Measurements from ENCODE around the gene WDR53.
"Not testable (repeated sequence)": the region's sequence is repeated elsewhere in the genome, so short reads cannot be mapped to it uniquely, and the experiment has no call there.

DNA sequence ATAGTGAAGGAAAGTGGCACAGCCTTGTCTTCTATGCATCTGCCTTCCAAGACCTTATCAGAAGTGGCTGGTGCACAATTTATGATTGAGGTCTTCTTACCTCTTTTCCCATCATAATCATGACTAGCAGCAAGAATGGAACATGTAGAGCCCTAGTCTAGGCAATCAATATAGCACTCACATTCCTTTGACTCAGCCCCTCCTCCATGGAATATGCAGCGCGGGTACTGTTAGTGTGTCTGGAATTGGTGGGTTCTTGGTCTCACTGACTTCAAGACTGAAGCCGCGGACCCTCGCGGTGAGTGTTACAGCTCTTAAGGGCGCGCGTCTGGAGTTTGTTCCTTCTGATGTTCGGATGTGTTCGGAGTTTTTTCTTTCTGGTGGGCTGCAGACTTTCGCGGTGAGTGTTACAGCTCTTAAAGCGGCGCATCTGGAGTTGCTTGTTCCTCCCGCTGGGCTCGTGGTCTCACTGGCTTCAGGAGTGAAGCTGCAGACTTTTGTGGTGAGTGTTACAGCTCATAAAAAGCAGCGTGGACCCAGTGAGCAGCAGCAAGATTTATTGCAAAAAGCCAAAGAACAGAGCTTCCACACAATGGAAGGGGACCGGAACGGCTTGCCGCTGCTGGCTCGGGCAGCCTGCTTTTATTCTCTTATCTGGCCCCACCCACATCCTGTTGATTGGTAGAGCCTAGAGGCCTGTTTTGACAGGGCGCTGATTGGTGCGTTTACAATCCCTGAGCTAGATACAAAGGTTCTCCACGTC is 29.8 kb upstream of the WDR53 start:
- not testable (repeated sequence) for TF ChIP-seq CTCF, POLR2A (IDR thresholded peaks at IDR 0.05)
